Liver (tissue), 3 donors: ENCODE results near the gene PRMT9.

Source experiments
- CTCF ChIP-seq: fragments of 150-350 bp; IDR thresholded peaks from 2 replicates; pipeline ENCODE4 v1.5.1; 2017; ENCODE audit warnings: improper control_type of control experiment, low read depth, low read length; ENCODE audit not compliant: missing input control
- RXRA ChIP-seq, 2 donors: IDR thresholded peaks; 2 replicates each; pipeline ENCODE4 v1.6.1; 2017 to 2018; ENCODE audit warnings: antibody characterized with exemption in 2 of 2, mild to moderate bottlenecking in 1 of 2
- donor health status: healthy.
- donor health status: healthy.

GRCh38 chr4:147591106-147591505 lies 92.9 kb downstream of the PRMT9 start:
- TF ChIP-seq RXRA (IDR thresholded peaks at IDR 0.05) (no peak), CTCF (no peak)
